WTC11 (cell line): ENCODE measurements around the gene ADAMTS19. TPM values are rescaled to one million over a fixed set of nuclear protein-coding genes. Genes with fewer than 3 reads are reported as not detected.

ENCODE experiments used
- ATAC-seq: fragments of 200-7000 bp; cut with Tn5 transposase; 2 replicates; pipeline ENCODE4 v1.10.0; 2021; ENCODE audit warnings: mild to moderate bottlenecking, moderate library complexity
- CTCF ChIA-PET: fragments of 300-600 bp; sonication (Branson Sonifier 250); formaldehyde crosslinking; loops from one replicate; lab custom pipeline; 2021; ENCODE audit warnings: antibody characterized with exemption; lab: Charles Lee
- POLR2A ChIA-PET: fragments of 350-600 bp; sonication (Branson Sonifier 250); formaldehyde crosslinking; loops from one replicate; lab custom pipeline; 2021; ENCODE audit warnings: antibody characterized with exemption; lab: Charles Lee
- DNase-seq: peaks from one replicate; pipeline ENCODE4 v3.0.0; 2021; ENCODE audit warnings: low spot score
- H3K27ac Mint-ChIP-seq: 2 replicates; pipeline ENCODE4 v1.8.0; 2021; ENCODE audit warnings: mixed read lengths
- H3K27me3 Mint-ChIP-seq: 2 replicates; pipeline ENCODE4 v1.8.0; 2021; ENCODE audit warnings: low read depth, mild to moderate bottlenecking, moderate library complexity, mixed read lengths
- H3K36me3 Mint-ChIP-seq: 2 replicates; pipeline ENCODE4 v1.8.0; 2021; ENCODE audit warnings: mixed read lengths
- H3K4me1 Mint-ChIP-seq: 2 replicates; pipeline ENCODE4 v1.8.0; 2022; ENCODE audit warnings: mixed read lengths
- H3K4me3 Mint-ChIP-seq: 2 replicates; pipeline ENCODE4 v1.8.0; 2021; ENCODE audit warnings: mild to moderate bottlenecking, moderate library complexity, mixed read lengths
- H3K9me3 Mint-ChIP-seq: 2 replicates; pipeline ENCODE4 v1.8.0; 2021; ENCODE audit warnings: mixed read lengths
- AR ChIP-seq: fragments of 250-450 bp; sonication (Bioruptor Pico); IDR thresholded peaks from 2 replicates; pipeline ENCODE4 v1.9.0; 2021; ENCODE audit warnings: mild to moderate bottlenecking
- ATF2 ChIP-seq: sonication (generic); formaldehyde crosslinking; IDR thresholded peaks from 2 replicates; pipeline ENCODE4 v1.8.1; 2022; ENCODE audit warnings: low read depth, missing genetic modification reagents, borderline replicate concordance
- ATF3 ChIP-seq: sonication (generic); formaldehyde crosslinking; conservative IDR thresholded peaks from 2 replicates; pipeline ENCODE4 v1.8.1; 2022; ENCODE audit warnings: mild to moderate bottlenecking, missing genetic modification reagents
- ATF6 ChIP-seq: sonication (generic); formaldehyde crosslinking; IDR thresholded peaks from 2 replicates; pipeline ENCODE4 v1.8.1; 2023; ENCODE audit warnings: mild to moderate bottlenecking, missing genetic modification reagents
- CTCF ChIP-seq: fragments of 200-600 bp; IDR thresholded peaks from 2 replicates; pipeline ENCODE4 v1.8.0; 2022; ENCODE audit warnings: antibody characterized with exemption
- E2F4 ChIP-seq: sonication (generic); formaldehyde crosslinking; IDR thresholded peaks from 2 replicates; pipeline ENCODE4 v1.8.1; 2022; ENCODE audit warnings: low read depth, mild to moderate bottlenecking, moderate library complexity, missing genetic modification reagents, borderline replicate concordance
- GTF2I ChIP-seq: fragments of 250-450 bp; sonication (Bioruptor Pico); conservative IDR thresholded peaks from 2 replicates; pipeline ENCODE4 v1.4.0; 2021; ENCODE audit warnings: mild to moderate bottlenecking
- JAZF1 ChIP-seq: fragments of 250-450 bp; sonication (Bioruptor Pico); IDR thresholded peaks from 2 replicates; pipeline ENCODE4 v1.9.0; 2021; ENCODE audit warnings: moderate library complexity, mild to moderate bottlenecking, inconsistent platforms
- KAT7 ChIP-seq: sonication (generic); formaldehyde crosslinking; IDR thresholded peaks from 2 replicates; pipeline ENCODE4 v1.8.1; 2023; ENCODE audit warnings: missing genetic modification reagents, mild to moderate bottlenecking, borderline replicate concordance
- NR3C1 ChIP-seq: sonication (generic); formaldehyde crosslinking; conservative IDR thresholded peaks from 2 replicates; pipeline ENCODE4 v1.8.1; 2023; ENCODE audit warnings: low read depth, mild to moderate bottlenecking, missing genetic modification reagents
- OVOL2 ChIP-seq: fragments of 250-450 bp; sonication (Bioruptor Pico); IDR thresholded peaks from 2 replicates; pipeline ENCODE4 v1.9.0; 2021; ENCODE audit warnings: mild to moderate bottlenecking, borderline replicate concordance
- PRDM15 ChIP-seq: sonication (generic); formaldehyde crosslinking; IDR thresholded peaks from 2 replicates; pipeline ENCODE4 v1.8.0; 2022; ENCODE audit warnings: missing genetic modification reagents
- SP1 ChIP-seq: sonication (generic); formaldehyde crosslinking; conservative IDR thresholded peaks from 2 replicates; pipeline ENCODE4 v1.8.1; 2022; ENCODE audit warnings: missing genetic modification reagents
- TCF7 ChIP-seq: sonication (generic); formaldehyde crosslinking; IDR thresholded peaks from 2 replicates; pipeline ENCODE4 v1.8.0; 2022; ENCODE audit warnings: mild to moderate bottlenecking, low read depth, missing genetic modification reagents, moderate library complexity
- TEAD1 ChIP-seq: sonication (generic); formaldehyde crosslinking; IDR thresholded peaks from 2 replicates; pipeline ENCODE4 v1.8.0; 2022; ENCODE audit warnings: mild to moderate bottlenecking, missing genetic modification reagents
- ZNF232 ChIP-seq: sonication (generic); formaldehyde crosslinking; IDR thresholded peaks from 2 replicates; pipeline ENCODE4 v1.8.0; 2022; ENCODE audit warnings: mild to moderate bottlenecking, missing genetic modification reagents
- ZNF263 ChIP-seq: sonication (generic); formaldehyde crosslinking; IDR thresholded peaks from 2 replicates; pipeline ENCODE4 v1.8.1; 2022; ENCODE audit warnings: low read depth, mild to moderate bottlenecking, moderate library complexity, missing genetic modification reagents
- total RNA-seq: library from RNA; stranded (reverse); gene quantifications from 3 replicates; pipeline ENCODE4 v1.2.3, GENCODE V29; 2021

ADAMTS19 gene
- total RNA-seq, 1 experiment from 2014 or later: 28.0 TPM

- POLR2A ChIA-PET: no interaction called here
- no peak overlapping the region for H3K4me3 Mint-ChIP-seq
- no peaks in the 10 kb centered on the region for H3K27me3 Mint-ChIP-seq
- CTCF ChIA-PET: no interaction called here
- no peak for DNase-seq
- no peak for ATAC-seq
- TF ChIP-seq TEAD1 (no peak), ATF3 (CRISPR knock-in tag) (no peak), NR3C1 (CRISPR knock-in tag) (no peak), ZNF263 (CRISPR knock-in tag) (no peak), KAT7 (CRISPR knock-in tag) (no peak), ATF6 (CRISPR knock-in tag) (no peak), ZNF232 (CRISPR knock-in tag) (no peak), PRDM15 (CRISPR knock-in tag) (no peak), GTF2I (CRISPR knock-in tag) (no peak), AR (no peak), CTCF (no peak), SP1 (CRISPR knock-in tag) (no peak), OVOL2 (no peak), JAZF1 (no peak), ATF2 (CRISPR knock-in tag) (no peak), TCF7 (CRISPR knock-in tag) (no peak), E2F4 (CRISPR knock-in tag) (no peak)
- TF ChIP-seq, all 79 proteins: peak for 0
- Mint-ChIP-seq H3K27ac (no peak overlapping the region), H3K4me1 (peaks cover 2% of the 10 kb centered on the region; the same call in 1 of the 2 replicates), H3K36me3 (no peaks in the 10 kb centered on the region), H3K9me3 (no peaks in the 10 kb centered on the region)
These were observed 11.4 kb upstream of the ADAMTS19 start for GRCh38 chr5:129448654-129449053.
